Liver (tissue), 9 donors: ENCODE measurements around the gene SAT2. TPM values are rescaled to one million over a fixed set of nuclear protein-coding genes. Genes with fewer than 3 reads are reported as not detected.
A peak's percentile ranks its signal among the peaks of the same experiment; 100 is the strongest.

ENCODE experiments used
- DNase-seq: peaks from one replicate; pipeline ENCODE4 v3.0.0-alpha.2; 2017; ENCODE audit warnings: low spot score
- H3K27ac ChIP-seq, 2 donors: one replicate each; pipeline ENCODE4 v1.7.0; 2013; ENCODE audit warnings: inconsistent platforms in 2 of 2, low read length in 2 of 2, control low read depth in 1 of 2, low read depth in 1 of 2, mild to moderate bottlenecking in 1 of 2
- H3K27me3 ChIP-seq, 4 donors: one replicate each; pipeline versions ENCODE4 v1.6.1 to v1.7.0; 2013; ENCODE audit warnings: low read length in 3 of 4, inconsistent platforms in 1 of 4, mild to moderate bottlenecking in 1 of 4, moderate library complexity in 1 of 4; ENCODE audit not compliant: control insufficient read depth in 4 of 4, insufficient read depth in 4 of 4
- H3K36me3 ChIP-seq, 4 donors: one replicate each; pipeline versions ENCODE4 v1.6.1 to v1.7.0; 2013; ENCODE audit warnings: low read length in 3 of 4, mild to moderate bottlenecking in 3 of 4, low read depth in 1 of 4, moderate library complexity in 1 of 4; ENCODE audit not compliant: control insufficient read depth in 4 of 4, insufficient read depth in 3 of 4
- H3K4me1 ChIP-seq, 4 donors: one replicate each; pipeline versions ENCODE4 v1.6.1 to v1.7.0; 2013; ENCODE audit warnings: low read length in 3 of 4, mild to moderate bottlenecking in 3 of 4, moderate library complexity in 1 of 4; ENCODE audit not compliant: control insufficient read depth in 4 of 4, insufficient read depth in 4 of 4
- H3K4me3 ChIP-seq, 3 donors: one replicate each; pipeline versions ENCODE4 v1.6.1 to v1.7.0; 2013; ENCODE audit warnings: low read length in 3 of 3, control low read depth in 1 of 3, low read depth in 1 of 3, mild to moderate bottlenecking in 1 of 3
- H3K9ac ChIP-seq, 2 donors: one replicate each; pipeline ENCODE4 v1.7.0; 2013; ENCODE audit warnings: low read length in 2 of 2, mild to moderate bottlenecking in 2 of 2, moderate library complexity in 2 of 2, control low read depth in 1 of 2, low read depth in 1 of 2
- H3K9me3 ChIP-seq, 4 donors: one replicate each; pipeline versions ENCODE4 v1.6.1 to v1.7.0; 2013; ENCODE audit warnings: low read length in 3 of 4; ENCODE audit not compliant: control insufficient read depth in 4 of 4
- ATF3 ChIP-seq: IDR thresholded peaks from 2 replicates; pipeline ENCODE4 v1.6.1; 2016; ENCODE audit warnings: antibody characterized with exemption
- CTCF ChIP-seq: fragments of 150-350 bp; IDR thresholded peaks from 2 replicates; pipeline ENCODE4 v1.5.1; 2017; ENCODE audit warnings: improper control_type of control experiment, low read depth, low read length; ENCODE audit not compliant: missing input control
- EGR1 ChIP-seq, 2 donors: IDR thresholded peaks; 2 replicates each; pipeline ENCODE4 v1.6.1; 2016 to 2018; ENCODE audit warnings: antibody characterized with exemption in 2 of 2, low read depth in 2 of 2
- FOXA1 ChIP-seq: IDR thresholded peaks from 2 replicates; pipeline ENCODE4 v1.6.1; 2016; ENCODE audit warnings: antibody characterized with exemption
- FOXA2 ChIP-seq: IDR thresholded peaks from 2 replicates; pipeline ENCODE4 v1.6.1; 2016; ENCODE audit warnings: antibody characterized with exemption
- GABPA ChIP-seq, 2 donors: IDR thresholded peaks in 1 of 2; conservative IDR thresholded peaks in 1 of 2; 2 replicates each; pipeline ENCODE4 v1.6.1; 2016; ENCODE audit warnings: antibody characterized with exemption in 2 of 2, mild to moderate bottlenecking in 1 of 2, moderate library complexity in 1 of 2
- HNF4A ChIP-seq, 2 donors: conservative IDR thresholded peaks; 2 replicates each; pipeline ENCODE4 v1.6.1; 2016; ENCODE audit warnings: antibody characterized with exemption in 2 of 2, mild to moderate bottlenecking in 2 of 2
- HNF4G ChIP-seq: IDR thresholded peaks from 2 replicates; pipeline ENCODE4 v1.6.1; 2016; ENCODE audit warnings: antibody characterized with exemption
- JUND ChIP-seq, 2 donors: IDR thresholded peaks; 2 replicates each; pipeline ENCODE4 v1.6.1; 2016; ENCODE audit warnings: antibody characterized with exemption in 2 of 2
- MAX ChIP-seq: IDR thresholded peaks from 2 replicates; pipeline ENCODE4 v1.6.1; 2016; ENCODE audit warnings: antibody characterized with exemption
- NR2F2 ChIP-seq: IDR thresholded peaks from 2 replicates; pipeline ENCODE4 v1.6.1; 2016; ENCODE audit warnings: antibody characterized with exemption
- RAD21 ChIP-seq, 2 donors: IDR thresholded peaks; 2 replicates each; pipeline ENCODE4 v1.6.1; 2016; ENCODE audit warnings: antibody characterized with exemption in 2 of 2, mild to moderate bottlenecking in 2 of 2
- REST ChIP-seq: IDR thresholded peaks from 2 replicates; pipeline ENCODE4 v1.6.1; 2016; ENCODE audit warnings: antibody characterized with exemption, mild to moderate bottlenecking
- RXRA ChIP-seq, 2 donors: IDR thresholded peaks; 2 replicates each; pipeline ENCODE4 v1.6.1; 2017 to 2018; ENCODE audit warnings: antibody characterized with exemption in 2 of 2, mild to moderate bottlenecking in 1 of 2
- SP1 ChIP-seq: IDR thresholded peaks from 2 replicates; pipeline ENCODE4 v1.6.1; 2018; ENCODE audit warnings: antibody characterized with exemption, mild to moderate bottlenecking
- TAF1 ChIP-seq: conservative IDR thresholded peaks from 2 replicates; pipeline ENCODE4 v1.6.1; 2016; ENCODE audit warnings: antibody characterized with exemption, mild to moderate bottlenecking
- YY1 ChIP-seq: IDR thresholded peaks from 2 replicates; pipeline ENCODE4 v1.6.1; 2016; ENCODE audit warnings: antibody characterized with exemption, mild to moderate bottlenecking
- ZBTB33 ChIP-seq: IDR thresholded peaks from 2 replicates; pipeline ENCODE4 v1.6.1; 2016; ENCODE audit warnings: antibody characterized with exemption
- WGBS: extraction: QIAGEN DNeasy Blood & Tissue Kit; methylation state at CpG from one replicate; pipeline ENCODE4 v1.1.7; 2013; 5-methylcytosine and 5-hydroxymethylcytosine counted together
- polyA plus RNA-seq, 2 donors: library from polyadenylated mRNA; stranded (reverse) in 1 of 2; unstranded in 1 of 2; fragments of 200-250 nt in 1 of 2; fragments of >200 nt in 1 of 2; fragmentation: Nextera tagmentation in 1 of 2; extraction: Ambion mirVana in 1 of 2; gene quantifications; one replicate each; pipeline versions ENCODE4 v1.2.1 to v1.2.3, GENCODE V29; 2013 to 2015
- total RNA-seq, 2 donors: library from RNA; depleted of rRNA; stranded (reverse); fragments of >200 nt; gene quantifications; one replicate each; pipeline ENCODE4 v1.2.3, GENCODE V29; 2014
- donor health status: healthy.
- donor health status: healthy.
- donor health status: healthy.
- donor health status: healthy.
- donor health status: healthy.

Gene SAT2
- total and polyA plus RNA-seq, 4 donors: 25.9 to 181 (median 106) TPM

- peak overlapping the region; percentile 82 to 96 for H3K27ac ChIP-seq
- H3K27me3 ChIP-seq: no peaks in the 10 kb centered on the region
- WGBS: 72% methylated on average over 12 of the region's 12 CpGs
- no peak for TF ChIP-seq REST
- no peak for TF ChIP-seq CTCF
- no peak for TF ChIP-seq TAF1
- no peak for TF ChIP-seq FOXA2
- TF ChIP-seq GABPA (IDR thresholded peaks at IDR 0.05 in 1 of 2, conservative IDR thresholded peaks at IDR 0.05 in 1 of 2): no peak
- TF ChIP-seq JUND (IDR thresholded peaks at IDR 0.05): no peak
- TF ChIP-seq MAX: no peak
- no peak for TF ChIP-seq ZBTB33
- TF ChIP-seq EGR1 (IDR thresholded peaks at IDR 0.05; ENCODE audit: low read depth in 2 of 2): no peak
- TF ChIP-seq HNF4A (conservative IDR thresholded peaks at IDR 0.05): no peak
- TF ChIP-seq ATF3: no peak
- no peak for TF ChIP-seq NR2F2
- no peak for TF ChIP-seq YY1
- no peak for TF ChIP-seq HNF4G
- TF ChIP-seq FOXA1: no peak
- no peak for TF ChIP-seq RXRA (IDR thresholded peaks at IDR 0.05)
- no peak for TF ChIP-seq SP1
- TF ChIP-seq RAD21 (IDR thresholded peaks at IDR 0.05): no peak
- H3K9ac ChIP-seq: peak overlapping the region; percentile 20 to 21
- peaks cover 21 to 74% (median 52%) of the 10 kb centered on the region in 4 donors for H3K4me1 ChIP-seq
- no peak for DNase-seq
- peaks cover 20 to 32% (median 31%) of the 10 kb centered on the region in 4 donors for H3K36me3 ChIP-seq
- H3K9me3 ChIP-seq: no peaks in the 10 kb centered on the region
- H3K4me3 ChIP-seq: peak overlapping the region; percentile 25 to 43 (median 36)
These were observed 47.6 kb downstream of the SAT2 start for GRCh38 chr17:7579834-7580603.
